NCI-H1048 (cell line): ENCODE data around the gene NTM.

Experiments used
- DNase-seq: peaks from one replicate; lab custom pipeline; 2025; lab: John Stamatoyannopoulos, UW

The NTM gene

DNA sequence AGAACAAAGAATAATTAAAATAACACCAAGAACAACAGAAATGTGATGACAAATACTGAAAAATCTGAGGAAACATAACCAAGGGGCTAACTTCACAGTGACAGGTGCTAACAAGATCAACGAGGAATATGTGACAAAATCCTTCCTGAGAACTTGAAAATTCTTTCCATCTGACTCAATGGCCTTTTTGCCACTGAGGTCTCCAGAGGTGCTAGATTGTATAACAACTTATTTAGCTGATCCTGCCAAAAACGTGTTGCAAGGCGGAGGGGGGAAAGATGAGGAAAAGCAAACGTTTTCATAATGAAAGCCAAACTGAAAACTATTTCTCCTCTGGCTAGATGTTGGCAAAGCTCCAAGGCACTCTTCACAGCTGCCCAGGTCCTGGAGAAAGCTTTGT lies 364.5 kb downstream of the NTM start:
- DNase-seq = no peak

DNA sequence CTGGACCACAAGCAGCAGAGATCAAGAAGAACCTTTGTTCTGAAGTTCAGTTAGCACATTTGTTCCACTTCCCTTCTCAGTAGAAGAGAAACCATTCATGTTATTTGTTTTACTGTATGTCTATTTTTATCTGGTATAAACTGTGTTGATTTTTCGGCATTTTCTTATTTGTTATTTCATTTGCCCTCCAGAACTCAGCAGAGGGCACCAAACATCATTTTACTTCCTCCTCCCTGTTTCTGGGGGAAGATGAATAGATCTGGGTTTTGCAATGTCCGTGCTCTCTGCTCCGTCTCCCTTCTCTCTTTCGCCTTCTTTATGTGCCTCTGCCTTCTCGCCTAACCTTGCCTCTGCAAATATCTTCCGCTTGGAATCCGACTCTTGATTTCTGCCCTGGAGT lies 366.9 kb downstream of the NTM start:
- no peak for DNase-seq

DNA sequence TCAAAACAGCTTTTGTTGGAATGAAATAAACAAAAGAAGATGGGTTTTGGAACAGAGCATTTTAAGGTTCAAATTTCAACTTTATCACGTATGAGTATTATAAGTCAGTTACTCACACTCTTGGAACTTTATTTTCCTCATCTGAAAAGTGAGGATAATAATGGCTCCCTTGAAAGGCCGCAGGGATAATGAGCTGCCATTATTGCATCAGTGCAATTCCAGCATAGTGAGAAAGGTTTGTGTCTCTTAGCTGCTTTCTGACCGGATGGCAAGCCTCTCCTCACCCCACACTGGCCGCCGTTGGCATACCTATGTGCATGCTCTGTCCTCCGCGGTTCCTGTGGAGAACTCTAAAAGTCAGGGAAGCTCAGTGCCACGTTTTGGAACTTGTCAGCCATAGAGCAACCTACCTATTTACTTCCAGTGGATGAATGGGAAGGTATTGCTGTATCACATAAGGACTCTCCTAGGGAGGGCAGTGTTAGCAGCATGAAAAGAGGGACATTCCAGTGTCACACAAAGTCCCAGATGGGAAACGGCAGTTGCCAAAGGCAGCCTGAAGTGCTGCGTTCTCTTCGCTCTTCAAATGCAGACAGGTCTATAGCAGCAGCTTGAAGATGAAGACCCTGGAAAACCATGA lies 368.9 kb downstream of the NTM start:
- DNase-seq = no peak

DNA sequence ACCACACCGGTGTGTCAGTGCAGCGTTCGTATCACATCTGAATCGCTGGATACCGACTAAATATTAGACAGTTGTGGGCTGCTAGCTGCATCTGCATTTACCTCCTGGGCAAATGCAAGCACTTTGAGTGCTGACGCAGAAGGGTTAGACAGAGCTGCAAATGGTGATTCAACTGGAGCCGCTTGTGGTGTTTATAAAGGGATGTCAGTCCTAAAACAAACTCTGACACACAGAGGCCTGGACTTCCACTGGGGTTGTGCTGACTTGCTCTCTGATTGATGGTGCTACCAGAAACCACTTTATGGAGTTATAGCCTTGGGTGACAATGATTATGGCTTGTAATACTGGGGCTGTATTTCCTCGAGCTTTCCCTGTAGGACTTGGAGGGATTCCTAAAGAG lies 374.4 kb downstream of the NTM start:
- no peak for DNase-seq

DNA sequence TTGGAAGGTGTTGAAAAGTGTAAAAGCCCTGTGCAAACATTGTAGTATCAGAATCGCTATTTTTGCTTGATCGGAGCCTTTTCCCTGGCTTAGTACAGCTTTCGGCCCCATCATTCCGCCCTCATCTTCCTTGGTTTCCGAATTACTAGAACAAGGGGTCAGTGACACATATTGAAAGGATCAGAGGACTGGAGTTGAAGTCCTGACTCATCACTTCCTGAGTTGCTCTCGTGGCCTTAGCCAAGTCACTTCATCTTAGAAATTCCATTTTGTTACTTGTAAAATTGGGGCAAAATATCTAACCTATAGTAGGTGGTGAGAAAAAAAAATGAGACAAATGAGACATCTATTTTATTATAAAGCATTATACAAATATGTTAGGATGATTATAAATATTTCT lies 375.0 kb downstream of the NTM start:
- DNase-seq = no peak

DNA sequence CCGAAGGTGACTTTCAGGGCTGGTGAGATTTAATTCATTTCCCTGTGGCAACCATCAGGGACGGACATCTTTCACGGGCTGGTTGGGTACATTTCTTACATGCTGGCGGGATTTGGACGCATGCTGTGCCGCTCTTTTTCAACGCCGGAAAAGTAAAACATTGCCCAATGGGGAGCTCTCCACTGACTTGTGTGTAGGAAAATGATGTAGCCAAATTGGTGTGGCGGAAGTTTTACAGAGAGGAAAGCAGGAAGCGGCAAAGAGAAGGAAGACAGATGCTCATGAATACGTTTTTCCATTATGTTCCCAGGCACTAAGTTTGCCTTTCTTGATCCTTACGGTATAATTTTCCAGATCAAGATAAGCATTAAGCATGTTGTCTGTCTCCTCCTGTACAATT lies 375.8 kb downstream of the NTM start:
- DNase-seq = no peak

DNA sequence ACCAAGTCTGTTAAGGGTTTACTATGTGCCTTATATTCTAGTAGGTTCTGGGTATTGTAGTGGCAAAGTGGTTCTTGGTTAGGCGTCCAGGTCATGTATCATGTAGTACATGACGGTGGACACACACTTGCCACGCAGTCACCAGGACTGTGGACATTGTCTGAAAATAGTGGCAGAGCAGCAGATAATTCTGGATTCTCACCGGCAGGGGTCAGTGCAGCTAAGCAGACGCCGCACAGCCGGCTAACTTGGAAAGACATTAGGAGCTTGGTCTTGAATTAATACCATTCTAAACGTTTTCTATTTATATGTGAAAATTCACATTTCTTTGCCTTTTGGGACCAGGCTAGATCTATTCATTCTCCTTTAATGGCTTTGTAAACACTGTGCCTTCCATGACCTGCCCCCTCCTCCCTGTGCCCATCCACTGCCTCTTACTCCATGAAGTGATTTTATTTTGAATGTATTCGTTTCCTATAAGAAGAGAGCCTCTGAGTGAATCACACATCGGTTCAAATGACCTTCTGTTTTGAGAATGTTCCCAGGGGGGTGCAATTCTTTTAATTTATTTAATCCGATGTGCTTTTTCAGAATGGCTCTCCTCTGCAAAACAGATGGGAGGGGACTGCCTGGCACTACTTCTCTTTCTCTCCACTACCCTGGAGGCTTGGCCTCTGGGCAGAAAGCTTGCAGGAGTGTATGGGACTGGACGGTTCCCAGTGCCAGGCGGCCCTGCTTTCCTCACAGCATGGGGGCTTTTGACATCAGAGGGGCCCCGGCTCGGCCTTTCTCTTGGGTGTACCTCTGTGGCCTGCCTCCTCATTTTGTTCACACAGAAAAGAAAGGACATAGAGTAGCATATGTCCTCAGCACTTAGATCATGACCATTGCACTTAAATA lies 378.0 kb downstream of the NTM start:
- no peak for DNase-seq

DNA sequence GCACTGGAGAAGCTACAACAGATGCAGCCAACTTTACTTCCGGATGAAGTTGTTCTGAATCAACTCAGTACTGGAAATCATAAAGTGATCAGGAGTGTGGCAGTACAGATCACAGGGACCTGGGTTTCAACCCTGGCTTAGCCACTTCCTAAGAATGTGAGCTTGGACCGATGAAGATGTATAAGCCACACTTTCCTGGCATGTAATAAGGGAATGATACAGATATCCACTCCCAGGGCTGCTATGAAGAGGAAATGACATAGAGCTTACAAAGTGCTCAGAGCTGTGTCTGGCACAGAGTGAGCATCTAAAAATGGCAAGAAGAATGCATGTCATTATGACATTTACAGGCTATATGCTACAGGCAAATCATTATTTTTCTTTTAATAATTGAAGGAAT lies 378.7 kb downstream of the NTM start:
- no peak for DNase-seq

DNA sequence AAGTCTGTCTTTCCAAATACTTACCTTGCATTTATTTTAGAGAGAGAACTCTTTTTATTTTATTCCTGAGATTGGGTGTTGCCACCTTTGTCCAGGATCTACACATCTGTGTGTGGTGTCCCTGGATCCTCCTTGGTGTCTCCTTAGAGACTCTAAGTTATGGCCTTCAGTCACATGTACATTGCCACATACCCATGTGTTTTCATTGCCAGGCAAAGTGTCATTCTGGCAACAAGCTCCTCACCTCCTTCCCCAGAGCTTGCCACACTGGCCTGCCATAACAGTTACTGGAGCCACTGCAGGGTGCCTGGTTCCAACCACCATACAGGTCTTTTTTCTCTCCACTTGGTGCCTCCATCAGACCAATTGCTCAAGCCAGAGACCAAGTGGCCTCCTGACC lies 379.7 kb downstream of the NTM start:
- DNase-seq = no peak

DNA sequence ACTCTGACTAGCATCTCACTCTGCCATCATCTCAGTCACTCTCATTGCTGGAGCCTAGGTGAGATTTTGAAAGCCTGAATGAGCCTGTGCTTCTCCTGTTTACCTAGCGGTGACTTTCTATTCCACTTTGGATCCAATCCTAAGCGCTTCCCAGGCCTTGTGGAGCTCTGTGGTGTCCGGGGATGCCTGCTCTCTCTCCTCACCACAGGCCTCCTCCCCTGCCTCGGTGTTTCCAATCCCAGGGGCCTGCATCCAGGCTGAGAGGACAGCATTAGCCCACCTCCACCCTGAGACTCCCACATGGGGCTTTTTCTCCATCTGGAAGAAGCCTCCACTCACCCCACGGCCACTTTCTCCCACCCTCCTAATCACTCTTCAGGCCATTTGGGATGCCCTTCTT lies 380.3 kb downstream of the NTM start:
- no peak for DNase-seq

DNA sequence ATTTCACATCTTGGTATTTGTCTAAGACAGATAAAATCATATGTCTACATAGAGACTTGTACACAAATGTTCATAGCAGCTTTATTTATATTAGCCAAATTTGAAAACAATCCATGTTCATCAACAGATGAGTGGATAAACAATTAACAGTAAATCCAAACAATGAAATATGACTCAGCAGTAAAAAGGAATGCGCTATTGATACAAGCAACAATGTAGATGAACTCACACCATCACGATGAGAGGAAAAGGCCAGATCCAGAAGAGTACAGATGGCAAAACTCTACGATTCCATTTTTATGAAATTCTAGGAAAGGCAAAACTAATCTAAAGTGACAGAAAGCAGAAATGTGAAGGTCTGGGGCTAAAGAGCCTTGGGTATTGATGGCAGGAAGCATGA lies 384.3 kb downstream of the NTM start:
- no peak for DNase-seq

DNA sequence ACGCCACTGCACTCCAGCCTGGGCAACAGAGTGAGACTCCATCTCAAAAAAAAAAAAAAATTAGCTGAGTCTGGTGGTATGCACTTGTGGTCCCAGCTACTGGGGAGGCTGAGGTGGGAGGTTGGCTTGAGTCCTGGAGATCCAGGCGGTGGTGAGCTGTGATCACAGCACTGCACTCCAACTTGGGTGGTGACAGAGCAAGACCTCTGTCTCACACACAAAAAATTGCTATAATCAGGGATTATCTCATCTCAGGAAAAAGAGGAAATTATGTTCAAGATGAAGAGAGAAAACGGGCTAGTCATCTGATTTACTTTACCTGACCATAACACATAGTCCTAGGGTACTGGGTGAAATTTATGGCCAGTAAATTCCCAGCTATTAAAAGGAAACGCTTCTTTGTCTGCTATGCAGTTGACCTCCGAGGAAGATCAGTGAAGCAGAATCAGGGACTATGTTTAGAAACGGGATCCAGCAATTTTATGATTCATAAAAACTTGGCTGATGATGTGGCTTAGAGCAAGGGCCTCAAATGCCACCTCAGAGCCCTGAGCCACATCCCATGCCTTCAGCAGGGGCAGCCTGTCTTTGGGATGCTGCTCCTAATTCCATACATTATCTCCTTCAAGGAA lies 386.2 kb downstream of the NTM start:
- no peak for DNase-seq

DNA sequence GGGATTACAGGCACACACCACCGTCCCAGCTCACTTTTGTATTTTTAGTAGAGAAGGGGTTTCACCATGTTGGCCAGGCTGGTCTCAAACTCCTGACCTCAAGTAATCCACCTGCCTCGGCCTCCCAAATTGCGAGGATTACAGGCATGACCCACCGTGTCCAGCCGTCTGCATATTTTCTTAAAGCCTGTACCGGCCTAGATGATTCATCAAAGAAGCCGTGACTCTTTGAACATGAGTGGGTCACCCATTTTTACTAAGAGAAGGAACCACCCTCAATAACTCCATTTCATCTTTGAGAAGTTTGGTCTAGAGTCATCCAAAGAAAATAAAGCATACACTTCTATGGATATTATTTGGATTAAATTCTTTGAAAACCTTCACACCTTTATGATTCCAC lies 388.3 kb downstream of the NTM start:
- no peak for DNase-seq

DNA sequence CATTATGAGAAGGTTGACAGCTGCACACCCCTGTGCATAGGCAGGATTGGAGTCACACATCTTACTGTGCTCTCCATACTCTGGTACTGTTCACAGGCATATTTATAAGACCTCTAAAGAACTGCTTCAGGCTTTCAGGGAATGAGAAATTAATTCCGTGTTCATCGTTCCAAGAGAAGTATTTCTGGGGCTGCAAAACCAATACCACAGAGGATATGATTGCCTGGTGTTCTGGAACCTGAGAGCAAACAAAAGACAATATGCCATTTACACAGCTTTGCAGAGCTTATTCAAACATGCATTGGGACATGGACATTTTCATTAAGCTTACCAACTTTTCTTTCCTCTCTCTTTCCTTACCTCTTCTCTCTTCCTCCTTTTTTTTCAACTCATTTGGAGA lies 388.7 kb downstream of the NTM start:
- DNase-seq = no peak

DNA sequence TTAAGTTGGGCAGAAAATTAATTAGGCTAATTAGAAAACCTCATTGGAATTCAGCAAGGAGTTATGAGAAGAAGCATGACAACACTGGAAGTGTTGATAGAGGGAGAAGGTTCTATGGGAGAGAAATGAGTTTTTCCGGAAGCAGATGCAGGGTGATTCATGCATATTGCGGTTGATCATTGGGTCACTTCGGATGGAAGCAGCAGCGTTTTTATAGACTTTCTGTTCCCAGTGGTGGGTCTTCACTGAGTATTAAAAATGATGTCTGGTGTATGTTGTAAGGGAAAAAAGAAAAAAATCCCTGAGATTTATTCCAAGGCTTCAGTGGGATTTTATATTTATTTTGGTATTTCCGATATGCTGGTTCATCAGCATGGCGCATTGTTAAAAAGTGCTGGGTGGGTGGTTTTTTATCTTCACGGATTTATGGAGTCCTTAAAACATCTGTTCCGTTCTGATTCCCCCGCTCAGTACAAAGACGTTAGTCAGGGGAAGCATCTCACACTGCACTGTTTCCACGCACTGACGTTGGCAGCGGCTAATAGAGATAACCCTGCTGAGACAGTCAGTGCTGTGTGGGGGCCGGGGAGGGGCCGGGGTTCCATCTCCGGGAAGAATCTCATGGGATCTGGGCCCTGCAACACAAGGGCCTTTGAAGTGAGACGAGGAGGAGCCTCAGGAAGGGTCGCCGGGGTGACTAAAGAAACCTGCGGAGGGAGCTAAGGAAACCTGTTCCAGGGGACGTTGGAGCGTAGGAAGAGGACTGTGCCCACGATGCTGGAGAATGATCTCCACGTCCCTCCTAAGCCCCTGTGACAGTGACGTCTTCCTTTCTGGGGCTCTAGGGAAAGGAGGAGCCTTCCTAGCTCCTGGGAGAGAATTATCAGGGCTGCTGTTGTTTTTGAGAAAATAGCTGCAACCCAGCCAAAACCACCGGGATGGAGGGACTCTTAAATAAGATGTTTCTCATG lies 390.0 kb downstream of the NTM start:
- DNase-seq = no peak

DNA sequence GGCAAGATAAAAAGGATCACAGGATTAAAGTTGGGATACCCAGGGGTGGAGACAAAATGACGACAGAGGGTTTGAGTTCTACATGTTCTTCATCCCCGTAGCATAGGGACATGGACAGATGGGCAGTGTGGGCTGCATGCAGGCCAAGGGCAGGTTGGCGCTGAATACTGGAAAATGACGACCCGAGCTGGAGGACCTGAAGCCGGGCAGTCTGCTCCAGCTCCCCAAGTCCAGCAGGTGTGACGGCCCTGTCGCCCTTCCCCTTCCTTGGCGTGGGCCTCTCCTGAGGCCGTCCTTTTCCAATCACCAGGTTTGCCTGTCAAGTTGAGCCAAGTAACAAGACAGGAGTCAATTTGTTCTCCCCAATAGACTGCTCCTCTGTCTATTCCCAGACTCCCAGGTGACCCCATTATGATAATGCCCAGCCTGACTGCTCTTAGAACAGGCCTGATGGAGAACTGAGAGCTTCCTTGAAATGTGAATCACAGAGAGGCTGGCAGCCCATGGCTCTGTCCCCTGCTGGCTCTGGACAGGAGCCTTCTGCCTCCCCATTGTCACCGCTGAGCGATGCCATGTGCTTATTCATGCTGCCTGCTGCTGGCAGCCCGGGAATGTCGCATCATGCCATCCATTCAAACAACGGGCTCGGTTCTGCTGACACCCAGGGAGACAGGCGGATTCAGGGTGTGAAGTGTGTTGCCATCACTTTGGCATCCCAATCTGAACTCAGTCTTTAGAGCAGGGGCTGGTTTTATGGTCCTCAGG lies 392.1 kb downstream of the NTM start:
- DNase-seq = no peak

DNA sequence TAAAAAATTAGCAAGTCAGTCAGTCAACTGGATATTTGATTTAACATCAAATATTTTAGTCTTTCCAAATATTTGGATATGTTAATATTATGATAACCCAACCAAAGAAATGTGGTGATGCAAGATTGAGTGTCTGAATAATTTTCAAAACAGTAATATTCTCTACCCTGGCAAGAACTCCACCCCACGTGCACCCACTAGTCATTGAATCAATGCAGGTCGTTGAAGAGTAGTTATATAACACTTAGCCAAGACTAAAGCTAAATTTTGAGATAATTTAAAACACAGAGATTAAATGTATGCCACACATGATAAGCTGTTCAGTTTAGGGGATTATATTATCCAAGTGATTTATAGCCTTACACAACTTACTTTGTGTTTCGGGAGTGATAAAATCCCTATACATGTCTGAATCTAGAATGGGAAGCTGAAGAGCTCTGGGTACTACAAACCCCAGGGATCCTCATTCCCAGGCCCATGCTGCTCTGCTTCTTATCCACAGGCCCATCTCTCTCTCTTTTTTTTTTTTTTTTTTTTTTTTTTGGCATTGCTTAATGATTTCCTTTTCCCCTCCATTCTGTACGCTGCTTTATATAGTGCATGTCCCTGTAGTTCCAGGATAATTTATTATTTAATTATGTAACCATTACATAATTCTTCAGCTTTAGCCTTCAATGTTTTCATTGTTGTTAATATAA lies 392.9 kb downstream of the NTM start:
- DNase-seq = no peak

DNA sequence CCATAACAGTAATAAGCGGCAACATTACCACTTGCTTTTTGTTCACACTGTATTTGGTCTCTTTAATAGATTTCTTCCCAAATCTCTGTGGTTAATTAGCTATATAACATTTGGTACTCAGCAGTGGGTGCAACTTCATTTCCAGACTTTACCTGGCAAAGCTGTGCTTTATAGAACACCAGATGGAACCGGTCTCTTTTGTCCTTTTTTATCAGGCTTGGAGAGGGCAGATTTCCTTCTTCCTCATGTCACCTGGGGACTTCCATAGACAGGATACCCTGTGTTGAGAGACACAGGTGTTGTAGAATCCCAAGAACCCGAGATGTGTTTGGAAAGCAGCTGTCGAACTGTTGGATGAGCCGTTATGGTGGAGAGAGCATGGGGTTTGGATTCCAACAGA lies 393.7 kb downstream of the NTM start:
- no peak for DNase-seq

DNA sequence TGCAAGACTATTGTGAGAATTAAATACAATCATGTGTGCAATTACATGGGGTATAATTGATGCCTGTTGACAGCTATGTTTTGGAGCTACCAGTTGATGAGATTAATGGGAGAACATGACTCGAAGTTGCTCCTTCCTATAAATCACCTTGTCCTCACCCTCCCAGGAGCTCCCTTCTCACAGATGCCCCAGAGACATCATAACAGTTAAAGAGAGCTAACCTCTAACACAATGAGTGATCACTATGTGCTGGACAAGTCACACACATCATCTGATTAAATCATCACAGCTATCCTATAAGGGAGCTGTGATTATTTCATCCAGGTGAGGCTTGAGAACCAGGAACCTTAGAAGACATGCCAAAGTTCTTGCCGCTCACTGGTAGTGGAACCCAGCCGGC lies 394.2 kb downstream of the NTM start:
- no peak for DNase-seq

DNA sequence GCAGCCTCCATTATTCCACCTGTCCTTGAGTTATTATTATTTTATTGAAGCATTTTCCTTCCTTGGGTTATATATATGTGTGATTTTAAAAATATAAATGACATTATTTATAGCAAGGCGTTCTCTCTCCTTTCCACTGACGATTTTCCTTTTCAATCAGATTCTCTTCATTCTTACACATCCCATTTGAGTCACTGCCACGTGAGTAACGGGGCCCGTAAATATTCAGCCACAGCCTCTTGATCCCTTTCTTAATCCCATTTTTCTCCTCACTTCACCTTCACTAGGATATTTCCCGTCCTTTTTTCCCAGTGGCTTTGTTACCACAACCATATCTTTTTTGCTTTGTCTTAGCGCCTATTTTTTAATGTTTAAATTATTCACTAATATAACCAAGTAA lies 396.2 kb downstream of the NTM start:
- DNase-seq = no peak

DNA sequence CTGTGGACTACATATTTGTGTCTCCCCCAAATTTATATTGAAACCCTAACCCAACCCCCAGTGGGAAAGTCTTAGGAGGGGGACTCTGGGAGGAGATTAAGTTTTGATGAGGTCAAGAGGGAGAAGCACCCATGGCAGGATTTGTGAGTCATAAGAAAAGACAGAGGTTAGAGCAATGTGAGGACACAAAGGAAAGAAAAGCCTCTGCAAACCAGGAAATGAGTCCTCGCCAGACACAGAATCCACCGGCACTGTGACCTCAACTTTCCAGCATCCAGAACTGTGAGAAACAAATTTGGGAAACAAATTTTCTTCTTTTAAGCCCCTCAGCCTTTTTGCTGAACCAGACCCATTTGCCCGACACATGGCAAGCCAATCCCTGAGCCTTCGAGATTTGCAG lies 397.0 kb downstream of the NTM start:
- DNase-seq = no peak
